ENCODE measurements around the gene RHBDL1.

DNA sequence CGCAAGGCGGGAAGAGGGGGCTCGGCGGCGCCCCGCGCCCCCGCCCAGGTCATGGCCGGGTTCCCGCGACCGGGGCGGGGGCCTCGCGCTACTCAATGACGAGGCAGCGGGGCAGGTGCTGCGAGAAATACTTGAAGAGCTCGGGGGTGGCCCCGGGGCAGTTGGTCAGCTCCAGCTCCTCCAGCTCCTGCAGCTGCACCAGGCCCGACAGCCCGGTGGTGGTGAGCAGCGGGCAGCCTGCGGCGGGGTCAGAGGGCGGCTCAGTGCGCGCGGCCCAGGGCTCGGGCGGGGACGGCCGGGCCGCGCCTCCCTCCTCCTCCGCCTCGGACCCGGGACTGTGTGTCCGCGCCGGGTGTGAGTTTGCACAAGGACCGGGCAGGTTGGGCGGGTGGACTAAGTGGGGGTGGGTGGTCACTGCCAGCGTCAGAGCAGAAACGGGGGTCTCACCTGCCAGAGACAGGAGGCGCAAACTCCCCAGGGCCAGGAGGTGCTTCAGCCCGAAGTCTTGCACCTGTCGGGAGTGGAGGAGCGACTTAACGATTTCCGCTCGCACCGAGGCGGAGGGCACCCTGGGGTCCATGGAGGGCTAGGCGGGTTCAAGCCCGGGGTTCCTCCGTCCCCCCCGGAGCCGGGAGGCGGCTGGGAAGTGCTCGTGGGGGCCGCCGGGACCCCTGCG is 18.9 kb downstream of the RHBDL1 start:
- TF ChIP-seq, protein P1, sequence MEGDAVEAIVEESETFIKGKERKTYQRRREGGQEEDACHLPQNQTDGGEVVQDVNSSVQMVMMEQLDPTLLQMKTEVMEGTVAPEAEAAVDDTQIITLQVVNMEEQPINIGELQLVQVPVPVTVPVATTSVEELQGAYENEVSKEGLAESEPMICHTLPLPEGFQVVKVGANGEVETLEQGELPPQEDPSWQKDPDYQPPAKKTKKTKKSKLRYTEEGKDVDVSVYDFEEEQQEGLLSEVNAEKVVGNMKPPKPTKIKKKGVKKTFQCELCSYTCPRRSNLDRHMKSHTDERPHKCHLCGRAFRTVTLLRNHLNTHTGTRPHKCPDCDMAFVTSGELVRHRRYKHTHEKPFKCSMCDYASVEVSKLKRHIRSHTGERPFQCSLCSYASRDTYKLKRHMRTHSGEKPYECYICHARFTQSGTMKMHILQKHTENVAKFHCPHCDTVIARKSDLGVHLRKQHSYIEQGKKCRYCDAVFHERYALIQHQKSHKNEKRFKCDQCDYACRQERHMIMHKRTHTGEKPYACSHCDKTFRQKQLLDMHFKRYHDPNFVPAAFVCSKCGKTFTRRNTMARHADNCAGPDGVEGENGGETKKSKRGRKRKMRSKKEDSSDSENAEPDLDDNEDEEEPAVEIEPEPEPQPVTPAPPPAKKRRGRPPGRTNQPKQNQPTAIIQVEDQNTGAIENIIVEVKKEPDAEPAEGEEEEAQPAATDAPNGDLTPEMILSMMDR (IDR thresholded peaks at IDR 0.05; ENCODE audit: poor library complexity) = no peak
- TF ChIP-seq EZH2phosphoT487 (IDR thresholded peaks at IDR 0.05; ENCODE audit: low read depth, severe bottlenecking, unreplicated experiment) (no peak), EZH2 (IDR thresholded peaks at IDR 0.05; ENCODE audit: borderline replicate concordance) (peak; percentile 76)

All from hepatocyte (in vitro differentiated cells).